IPS-18a (cell line): ENCODE measurements around the gene BCAS4.
"Not testable (repeated sequence)": the region's sequence is repeated elsewhere in the genome, so short reads cannot be mapped to it uniquely, and the experiment has no call there.

ENCODE experiments used
- H3K27ac ChIP-seq: one replicate; pipeline ENCODE4 v1.5.1; 2013; ENCODE audit warnings: low read length
- H3K27me3 ChIP-seq: one replicate; pipeline ENCODE4 v1.6.1; 2013; ENCODE audit warnings: mild to moderate bottlenecking, low read length; ENCODE audit not compliant: control insufficient read depth, insufficient read depth
- H3K36me3 ChIP-seq: one replicate; pipeline ENCODE4 v1.6.1; 2013; ENCODE audit warnings: low read depth, low read length; ENCODE audit not compliant: control insufficient read depth
- H3K4me1 ChIP-seq: one replicate; pipeline ENCODE4 v1.6.1; 2013; ENCODE audit warnings: low read depth, low read length; ENCODE audit not compliant: control insufficient read depth
- H3K4me3 ChIP-seq: one replicate; pipeline ENCODE4 v1.5.1; 2013; ENCODE audit warnings: low read length
- H3K9ac ChIP-seq: one replicate; pipeline ENCODE4 v1.6.1; 2013; ENCODE audit warnings: mild to moderate bottlenecking, low read length, moderate library complexity
- H3K9me3 ChIP-seq: one replicate; pipeline ENCODE4 v1.6.1; 2013; ENCODE audit warnings: low read depth, low read length; ENCODE audit not compliant: control insufficient read depth

The BCAS4 gene

DNA sequence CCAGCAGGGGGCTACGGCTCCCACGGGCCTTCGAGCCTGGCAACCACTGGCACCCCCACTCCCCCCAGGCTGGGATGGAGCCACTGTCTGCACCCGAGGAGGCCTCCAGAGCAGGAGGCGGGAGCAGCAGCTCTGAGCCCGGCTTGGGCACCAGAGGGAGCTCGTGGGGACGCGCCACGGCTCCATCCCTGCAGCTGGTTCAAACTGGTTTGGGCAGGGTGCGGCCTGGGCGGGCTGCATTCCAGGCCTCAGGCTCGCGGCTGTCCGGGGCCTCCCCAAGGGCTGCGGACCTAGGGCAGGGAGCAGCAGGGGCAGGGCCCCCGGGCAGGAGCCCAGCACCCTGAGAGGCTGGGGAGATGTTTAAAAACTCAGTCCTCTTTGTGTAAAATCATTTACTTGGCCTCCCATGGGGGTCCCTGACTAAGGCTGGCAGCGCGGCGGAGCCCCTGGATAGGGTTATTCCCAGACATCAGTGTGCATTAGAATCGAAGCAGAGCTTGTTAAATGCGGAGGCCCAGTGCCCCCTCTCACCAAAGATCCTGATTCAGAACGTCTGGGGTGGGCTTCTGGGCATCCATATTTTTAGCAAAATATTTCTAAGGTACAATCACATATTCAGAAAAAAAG lies 4.1 kb upstream of the BCAS4 start:
- H3K4me1 ChIP-seq: peaks cover 15% of the 10 kb centered on the region
- H3K27me3 ChIP-seq: peaks cover 3% of the 10 kb centered on the region
- H3K4me3 ChIP-seq: no peak overlapping the region
- peak overlapping the region; percentile 47 for H3K9ac ChIP-seq
- H3K36me3 ChIP-seq: no peaks in the 10 kb centered on the region
- H3K9me3 ChIP-seq: no peaks in the 10 kb centered on the region
- H3K27ac ChIP-seq: no peak overlapping the region

DNA sequence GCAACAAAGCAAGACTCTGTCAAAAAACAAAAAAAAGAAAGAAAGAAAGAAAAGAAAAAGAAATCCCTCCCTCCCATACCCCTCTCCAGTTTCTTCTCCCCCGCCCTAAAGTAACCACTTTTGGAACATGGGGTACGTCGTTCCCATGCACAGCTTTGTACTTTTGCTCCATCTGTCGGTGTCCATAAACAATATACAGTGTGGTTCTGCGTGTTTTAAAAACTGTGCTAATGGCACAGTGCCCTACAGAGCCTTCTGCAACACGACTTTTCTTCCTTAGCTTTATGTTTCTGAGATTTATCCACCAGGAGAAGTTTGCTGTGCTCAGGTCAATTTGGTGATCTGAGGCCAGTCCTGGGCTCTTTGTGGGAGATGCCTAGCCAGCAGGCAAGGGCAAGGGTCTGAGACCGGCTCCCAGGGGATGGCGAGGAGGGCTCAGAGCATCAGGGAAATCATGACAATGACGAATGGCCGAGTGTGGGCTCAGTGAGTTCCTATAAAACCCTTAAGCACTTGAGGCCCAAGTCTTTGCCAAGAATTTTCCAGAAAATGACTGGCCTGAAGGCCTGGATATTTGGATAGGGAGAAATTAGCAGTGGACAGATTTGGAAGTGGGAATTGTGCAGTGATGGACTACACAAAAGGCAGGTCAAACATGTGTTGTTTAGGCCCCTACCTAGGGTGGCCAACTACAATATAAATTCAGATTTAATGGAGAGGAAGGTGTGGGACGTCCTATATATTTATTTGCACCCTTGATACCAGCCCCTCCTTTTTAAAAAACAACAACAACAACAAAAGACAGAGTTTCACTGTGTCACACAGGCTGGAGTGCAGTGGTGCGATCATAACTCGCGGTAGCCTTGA lies 1.9 kb upstream of the BCAS4 start:
- peaks cover 15% of the 10 kb centered on the region for H3K4me1 ChIP-seq
- no peak overlapping the region for H3K4me3 ChIP-seq
- H3K27ac ChIP-seq: no peak overlapping the region

GRCh38 chr20:50793575-50794016 lies 1.3 kb upstream of the BCAS4 start:
- not testable (repeated sequence) for H3K9ac ChIP-seq, H3K36me3 ChIP-seq, H3K4me3 ChIP-seq, H3K27me3 ChIP-seq, H3K9me3 ChIP-seq, H3K27ac ChIP-seq
- peaks cover 15% of the 10 kb centered on the region for H3K4me1 ChIP-seq

More for the DNA sequence above, 1.9 kb upstream of the BCAS4 start:
- Histone ChIP-seq H3K9ac (no peak overlapping the region), H3K36me3 (no peaks in the 10 kb centered on the region), H3K27me3 (peaks cover 6% of the 10 kb centered on the region), H3K9me3 (no peaks in the 10 kb centered on the region)

DNA sequence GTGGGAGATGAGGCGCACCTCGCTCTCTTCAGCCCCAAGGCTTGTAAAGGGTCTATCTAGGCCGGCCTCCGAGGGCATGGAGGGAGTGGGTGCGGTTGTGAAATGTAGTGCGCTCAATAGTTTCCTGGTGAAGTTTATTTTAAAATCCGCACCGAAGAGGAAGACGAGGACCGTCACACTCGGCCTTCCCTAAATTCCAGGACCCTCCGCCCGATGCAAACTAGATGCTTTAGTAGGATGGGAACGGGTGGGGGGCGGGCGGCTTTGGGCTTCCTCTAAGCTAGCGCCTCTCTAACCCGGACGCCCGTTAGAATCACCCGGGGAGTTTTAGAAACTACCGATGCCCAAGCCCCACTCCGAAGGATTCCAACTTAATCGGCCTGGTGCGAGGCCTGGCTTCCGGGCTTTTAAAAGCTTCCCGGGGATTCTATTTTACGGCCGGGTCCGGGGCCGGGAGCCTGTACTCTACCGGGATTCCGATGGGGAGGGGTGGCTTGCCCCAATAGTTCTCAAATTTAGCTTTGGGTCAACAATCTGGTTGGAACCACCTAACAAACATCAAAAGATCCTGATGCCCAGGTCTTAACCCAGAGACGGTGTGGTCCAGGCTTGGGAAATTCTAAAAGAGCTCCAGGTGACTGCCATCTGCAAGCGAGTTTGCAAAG lies 548 bp upstream of the BCAS4 start:
- peaks cover 15% of the 10 kb centered on the region for H3K4me1 ChIP-seq
- H3K27me3 ChIP-seq: peaks cover 6% of the 10 kb centered on the region
- H3K9me3 ChIP-seq: no peaks in the 10 kb centered on the region
- H3K27ac ChIP-seq: no peak overlapping the region
- peak overlapping the region; percentile 52 for H3K4me3 ChIP-seq
- no peaks in the 10 kb centered on the region for H3K36me3 ChIP-seq
- H3K9ac ChIP-seq: no peak overlapping the region

DNA sequence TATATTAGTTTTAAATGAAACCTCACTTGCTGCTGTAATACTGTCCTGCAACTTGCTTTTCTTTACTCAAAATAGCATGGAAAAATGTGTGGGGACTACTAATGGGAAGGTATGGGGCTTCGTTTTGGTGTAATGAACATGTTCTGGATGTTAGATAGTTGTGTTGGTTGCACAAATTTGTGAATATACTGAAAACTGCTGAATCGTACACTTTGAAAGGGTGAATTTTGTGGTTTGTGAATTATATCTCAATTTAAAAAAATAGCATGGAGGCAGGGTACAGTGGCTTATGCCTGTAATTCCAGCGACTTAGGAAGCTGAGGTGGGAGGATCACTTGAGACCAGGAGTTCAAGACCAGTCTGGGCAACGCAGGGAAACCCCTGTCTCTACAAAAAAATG lies 2.3 kb downstream of the BCAS4 start:
- H3K4me3 ChIP-seq: no peak overlapping the region

GRCh38 chr20:50798650-50799049 lies 3.8 kb downstream of the BCAS4 start:
- Histone ChIP-seq H3K4me3 (no peak overlapping the region), H3K4me1 (peaks cover 8% of the 10 kb centered on the region), H3K27ac (no peak overlapping the region), H3K9me3 (no peaks in the 10 kb centered on the region), H3K9ac (no peak overlapping the region), H3K27me3 (peaks cover 6% of the 10 kb centered on the region), H3K36me3 (no peaks in the 10 kb centered on the region)

More for the DNA sequence above, 2.3 kb downstream of the BCAS4 start:
- H3K27ac ChIP-seq: no peak overlapping the region
- H3K27me3 ChIP-seq: peaks cover 6% of the 10 kb centered on the region
- no peaks in the 10 kb centered on the region for H3K9me3 ChIP-seq
- H3K9ac ChIP-seq: no peak overlapping the region
- no peaks in the 10 kb centered on the region for H3K36me3 ChIP-seq
- peaks cover 7% of the 10 kb centered on the region for H3K4me1 ChIP-seq

GRCh38 chr20:50799176-50799889 lies 4.5 kb downstream of the BCAS4 start:
- Histone ChIP-seq H3K27ac (no peak overlapping the region), H3K36me3 (no peaks in the 10 kb centered on the region), H3K27me3 (peaks cover 6% of the 10 kb centered on the region), H3K9me3 (no peaks in the 10 kb centered on the region), H3K9ac (no peak overlapping the region), H3K4me1 (peaks cover 12% of the 10 kb centered on the region), H3K4me3 (no peak overlapping the region)

DNA sequence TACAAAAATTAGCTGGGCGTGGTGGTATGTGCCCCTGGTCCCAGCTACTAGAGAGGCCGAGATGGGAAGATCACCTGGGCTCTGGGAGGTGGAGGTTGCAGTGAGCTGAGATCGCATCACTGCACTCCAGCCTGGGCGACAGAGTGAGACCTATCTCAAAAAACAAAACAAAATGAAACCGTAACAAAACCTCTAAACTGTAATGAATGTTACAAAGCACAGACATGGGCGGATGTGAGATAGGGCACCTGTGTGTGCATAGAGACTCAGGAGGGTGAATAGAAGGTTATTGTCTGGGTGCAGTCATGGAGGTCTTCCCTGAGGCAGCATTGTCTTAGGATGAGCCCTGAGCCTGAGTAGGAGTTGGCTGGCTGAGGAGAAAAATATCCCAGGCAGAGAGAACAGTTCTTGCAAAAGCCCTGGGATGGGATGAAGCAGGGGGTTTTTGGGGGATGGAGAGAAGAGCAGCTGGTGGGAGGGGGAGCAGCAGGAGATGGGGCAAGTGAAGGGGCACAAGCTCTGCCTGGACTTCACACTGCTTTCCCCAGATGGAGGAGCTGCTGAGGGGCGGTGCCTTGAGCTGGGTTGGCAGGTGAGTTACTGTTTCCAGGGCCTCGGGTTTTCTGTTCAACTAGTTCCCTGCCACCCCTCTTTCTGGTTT lies 5.2 kb downstream of the BCAS4 start:
- peaks cover 6% of the 10 kb centered on the region for H3K27me3 ChIP-seq
- H3K4me1 ChIP-seq: peaks cover 18% of the 10 kb centered on the region
- H3K36me3 ChIP-seq: no peaks in the 10 kb centered on the region
- H3K4me3 ChIP-seq: no peak overlapping the region
- no peak overlapping the region for H3K9ac ChIP-seq
- no peaks in the 10 kb centered on the region for H3K9me3 ChIP-seq
- no peak overlapping the region for H3K27ac ChIP-seq

DNA sequence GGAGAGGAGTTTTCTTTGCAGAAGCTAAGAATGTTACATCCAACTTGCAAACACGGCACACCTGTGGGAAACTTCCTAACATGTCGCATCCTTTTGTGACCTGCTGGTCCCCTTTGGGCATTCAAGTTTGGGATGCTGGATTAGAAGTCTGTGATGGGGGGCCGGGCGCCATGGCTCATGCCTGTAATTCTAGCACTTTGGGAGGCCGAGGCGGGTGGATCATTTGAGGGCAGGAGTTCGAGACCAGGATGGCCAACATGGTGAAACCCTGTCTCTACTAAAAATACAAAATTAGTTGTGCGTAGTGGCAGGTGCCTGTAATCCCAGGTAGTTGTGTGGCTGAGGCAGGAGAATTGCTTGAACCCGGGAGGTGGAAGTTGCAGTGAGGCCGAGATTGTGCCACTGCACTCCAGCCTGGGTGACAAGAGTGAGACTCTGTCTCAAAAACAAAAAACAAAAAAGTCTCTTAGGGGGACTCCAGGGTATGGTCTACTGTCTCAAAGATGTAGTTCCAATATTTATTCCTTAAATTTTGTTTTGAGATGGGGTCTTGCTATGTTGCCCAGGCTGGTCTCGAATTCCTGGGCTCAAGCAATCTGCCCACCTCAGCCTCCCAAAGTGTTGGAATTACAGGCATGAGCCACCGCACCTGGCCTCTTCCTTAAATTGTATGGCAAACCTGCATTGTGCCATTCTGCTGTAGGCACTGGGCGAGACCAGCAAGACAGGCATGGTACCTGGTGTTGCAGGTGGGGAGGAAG lies 6.3 kb downstream of the BCAS4 start:
- H3K4me3 ChIP-seq, H3K36me3 ChIP-seq: not testable (repeated sequence)
- H3K4me1 ChIP-seq: peaks cover 14% of the 10 kb centered on the region

DNA sequence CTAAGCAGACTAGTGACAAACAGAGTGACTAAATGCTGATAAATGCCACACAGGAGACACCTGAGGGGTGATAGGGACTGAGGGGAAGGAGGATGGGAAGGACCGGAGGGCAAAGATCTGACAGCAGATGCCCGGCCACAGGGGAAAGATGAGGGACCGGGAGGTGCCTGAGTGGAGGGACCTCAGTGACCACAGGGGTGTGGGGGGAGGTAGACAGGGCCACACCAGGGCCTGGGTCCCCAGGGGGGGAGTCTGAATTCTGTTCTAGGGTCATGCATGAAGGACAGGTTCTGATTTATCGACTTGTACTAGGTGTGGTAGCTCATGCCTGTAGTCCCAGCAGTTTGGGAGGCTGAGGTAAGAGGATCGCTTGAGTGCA lies 6.9 kb downstream of the BCAS4 start:
- H3K9ac ChIP-seq: no peak overlapping the region
- no peak overlapping the region for H3K27ac ChIP-seq
- no peaks in the 10 kb centered on the region for H3K27me3 ChIP-seq
- peaks cover 14% of the 10 kb centered on the region for H3K4me1 ChIP-seq
- H3K36me3 ChIP-seq: no peaks in the 10 kb centered on the region
- H3K9me3 ChIP-seq: no peaks in the 10 kb centered on the region
- no peak overlapping the region for H3K4me3 ChIP-seq

More for the DNA sequence above, 6.3 kb downstream of the BCAS4 start:
- H3K27me3 ChIP-seq, H3K27ac ChIP-seq, H3K9me3 ChIP-seq, H3K9ac ChIP-seq: not testable (repeated sequence)
